Nasal cavity respiratory epithelium epithelial cell of viscerocranial mucosa (primary cell): ENCODE results near the gene PCDH12. TPM values are rescaled to one million over a fixed set of nuclear protein-coding genes. Genes with fewer than 3 reads are reported as not detected.

Experiments used
- total RNA-seq: library from RNA; depleted of rRNA; stranded (reverse); fragments of >200 nt; gene quantifications from 2 replicates; pipeline ENCODE4 v1.2.3, GENCODE V29; 2014

PCDH12 gene
- total RNA-seq = 0.34 and 0.57 TPM in 2 replicates

GRCh38 chr5:141958113-141958512, at the start of gene PCDH12:
PCDH12 (minus strand) TSS chr5:141958202; CDS start chr5:141957851, 351 bp downstream.

GRCh38 chr5:141968914-141969608, 11.1 kb upstream of the PCDH12 start, which contains the start of gene RNF14:
RNF14 (plus strand) TSS chr5:141969105; CDS start chr5:141973589, 4,484 bp downstream.

GRCh38 chr5:141923448-141924313, 34.3 kb downstream of the PCDH12 start, which contains the start of gene DELE1:
DELE1 (plus strand) TSS chr5:141923871; CDS start chr5:141923942, 71 bp downstream.

Other genes with a start within 250 kb of the PCDH12 start
- 43.1 and 121 TPM in 2 replicates for gene PCDH1, start 79.8 kb downstream of the PCDH12 start, total RNA-seq
- 15.7 and 28.3 TPM in 2 replicates for gene DELE1, start 34.3 kb downstream of the PCDH12 start, total RNA-seq
- 44.8 and 105 TPM in 2 replicates for gene RNF14, start 10.9 kb upstream of the PCDH12 start, total RNA-seq
- 68.4 and 76.6 TPM in 2 replicates for gene GNPDA1, start 54.8 kb upstream of the PCDH12 start, total RNA-seq
- 46.8 and 65.0 TPM in 2 replicates for gene NDFIP1, start 150.6 kb upstream of the PCDH12 start, total RNA-seq